Liver (tissue), 3 donors: ENCODE results near the gene GNB4.

ENCODE experiments used
- EGR1 ChIP-seq, 2 donors: IDR thresholded peaks; 2 replicates each; pipeline ENCODE4 v1.6.1; 2016 to 2018; ENCODE audit warnings: antibody characterized with exemption in 2 of 2, low read depth in 2 of 2
- FOXA1 ChIP-seq: IDR thresholded peaks from 2 replicates; pipeline ENCODE4 v1.6.1; 2016; ENCODE audit warnings: antibody characterized with exemption
- GABPA ChIP-seq, 2 donors: IDR thresholded peaks in 1 of 2; conservative IDR thresholded peaks in 1 of 2; 2 replicates each; pipeline ENCODE4 v1.6.1; 2016; ENCODE audit warnings: antibody characterized with exemption in 2 of 2, mild to moderate bottlenecking in 1 of 2, moderate library complexity in 1 of 2
- JUND ChIP-seq, 2 donors: IDR thresholded peaks; 2 replicates each; pipeline ENCODE4 v1.6.1; 2016; ENCODE audit warnings: antibody characterized with exemption in 2 of 2
- TF ChIP-seq, protein P1 (sequence below): fragments of 150-350 bp; IDR thresholded peaks from 2 replicates; pipeline ENCODE4 v1.5.1; 2017; ENCODE audit warnings: improper control_type of control experiment, low read depth, low read length; ENCODE audit not compliant: missing input control
- TF ChIP-seq, protein P2 (sequence below): IDR thresholded peaks from 2 replicates; pipeline ENCODE4 v1.6.1; 2016; ENCODE audit warnings: antibody characterized with exemption, mild to moderate bottlenecking
- TF ChIP-seq, protein P3 (sequence below): IDR thresholded peaks from 2 replicates; pipeline ENCODE4 v1.6.1; 2016; ENCODE audit warnings: antibody characterized with exemption
- TF ChIP-seq, protein P4 (sequence below): IDR thresholded peaks from 2 replicates; pipeline ENCODE4 v1.6.1; 2016; ENCODE audit warnings: antibody characterized with exemption
- donor health status: healthy.
- donor health status: healthy.

DNA sequence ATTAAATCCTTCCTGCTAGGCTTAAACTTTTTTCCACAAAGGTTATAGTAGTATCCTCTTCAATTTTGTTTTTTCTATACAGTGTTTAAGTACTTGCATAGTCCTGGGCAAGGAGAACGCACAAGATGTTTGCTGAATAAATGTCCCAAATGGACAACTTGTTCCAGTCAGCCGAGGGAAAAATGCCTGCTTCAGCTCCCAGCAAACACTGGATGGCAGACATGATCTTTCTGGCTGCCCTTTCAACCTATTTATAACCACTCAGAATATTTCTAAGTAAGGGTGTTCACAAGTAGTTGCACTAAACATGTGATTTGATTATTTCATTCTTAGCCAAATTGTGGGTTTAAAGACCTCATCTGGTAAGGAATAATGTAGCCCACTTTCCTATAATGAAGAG is 29.8 kb downstream of the GNB4 start:
- TF ChIP-seq, protein P1, sequence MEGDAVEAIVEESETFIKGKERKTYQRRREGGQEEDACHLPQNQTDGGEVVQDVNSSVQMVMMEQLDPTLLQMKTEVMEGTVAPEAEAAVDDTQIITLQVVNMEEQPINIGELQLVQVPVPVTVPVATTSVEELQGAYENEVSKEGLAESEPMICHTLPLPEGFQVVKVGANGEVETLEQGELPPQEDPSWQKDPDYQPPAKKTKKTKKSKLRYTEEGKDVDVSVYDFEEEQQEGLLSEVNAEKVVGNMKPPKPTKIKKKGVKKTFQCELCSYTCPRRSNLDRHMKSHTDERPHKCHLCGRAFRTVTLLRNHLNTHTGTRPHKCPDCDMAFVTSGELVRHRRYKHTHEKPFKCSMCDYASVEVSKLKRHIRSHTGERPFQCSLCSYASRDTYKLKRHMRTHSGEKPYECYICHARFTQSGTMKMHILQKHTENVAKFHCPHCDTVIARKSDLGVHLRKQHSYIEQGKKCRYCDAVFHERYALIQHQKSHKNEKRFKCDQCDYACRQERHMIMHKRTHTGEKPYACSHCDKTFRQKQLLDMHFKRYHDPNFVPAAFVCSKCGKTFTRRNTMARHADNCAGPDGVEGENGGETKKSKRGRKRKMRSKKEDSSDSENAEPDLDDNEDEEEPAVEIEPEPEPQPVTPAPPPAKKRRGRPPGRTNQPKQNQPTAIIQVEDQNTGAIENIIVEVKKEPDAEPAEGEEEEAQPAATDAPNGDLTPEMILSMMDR, result peak; percentile 37
- TF ChIP-seq, protein P2, sequence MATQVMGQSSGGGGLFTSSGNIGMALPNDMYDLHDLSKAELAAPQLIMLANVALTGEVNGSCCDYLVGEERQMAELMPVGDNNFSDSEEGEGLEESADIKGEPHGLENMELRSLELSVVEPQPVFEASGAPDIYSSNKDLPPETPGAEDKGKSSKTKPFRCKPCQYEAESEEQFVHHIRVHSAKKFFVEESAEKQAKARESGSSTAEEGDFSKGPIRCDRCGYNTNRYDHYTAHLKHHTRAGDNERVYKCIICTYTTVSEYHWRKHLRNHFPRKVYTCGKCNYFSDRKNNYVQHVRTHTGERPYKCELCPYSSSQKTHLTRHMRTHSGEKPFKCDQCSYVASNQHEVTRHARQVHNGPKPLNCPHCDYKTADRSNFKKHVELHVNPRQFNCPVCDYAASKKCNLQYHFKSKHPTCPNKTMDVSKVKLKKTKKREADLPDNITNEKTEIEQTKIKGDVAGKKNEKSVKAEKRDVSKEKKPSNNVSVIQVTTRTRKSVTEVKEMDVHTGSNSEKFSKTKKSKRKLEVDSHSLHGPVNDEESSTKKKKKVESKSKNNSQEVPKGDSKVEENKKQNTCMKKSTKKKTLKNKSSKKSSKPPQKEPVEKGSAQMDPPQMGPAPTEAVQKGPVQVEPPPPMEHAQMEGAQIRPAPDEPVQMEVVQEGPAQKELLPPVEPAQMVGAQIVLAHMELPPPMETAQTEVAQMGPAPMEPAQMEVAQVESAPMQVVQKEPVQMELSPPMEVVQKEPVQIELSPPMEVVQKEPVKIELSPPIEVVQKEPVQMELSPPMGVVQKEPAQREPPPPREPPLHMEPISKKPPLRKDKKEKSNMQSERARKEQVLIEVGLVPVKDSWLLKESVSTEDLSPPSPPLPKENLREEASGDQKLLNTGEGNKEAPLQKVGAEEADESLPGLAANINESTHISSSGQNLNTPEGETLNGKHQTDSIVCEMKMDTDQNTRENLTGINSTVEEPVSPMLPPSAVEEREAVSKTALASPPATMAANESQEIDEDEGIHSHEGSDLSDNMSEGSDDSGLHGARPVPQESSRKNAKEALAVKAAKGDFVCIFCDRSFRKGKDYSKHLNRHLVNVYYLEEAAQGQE, result no peak
- TF ChIP-seq JUND (IDR thresholded peaks at IDR 0.05) (no peak), GABPA (IDR thresholded peaks at IDR 0.05 in 1 of 2, conservative IDR thresholded peaks at IDR 0.05 in 1 of 2) (no peak), EGR1 (IDR thresholded peaks at IDR 0.05; ENCODE audit: low read depth in 2 of 2) (no peak), FOXA1 (no peak)
- TF ChIP-seq, protein P3, sequence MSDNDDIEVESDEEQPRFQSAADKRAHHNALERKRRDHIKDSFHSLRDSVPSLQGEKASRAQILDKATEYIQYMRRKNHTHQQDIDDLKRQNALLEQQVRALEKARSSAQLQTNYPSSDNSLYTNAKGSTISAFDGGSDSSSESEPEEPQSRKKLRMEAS, result no peak
- TF ChIP-seq, protein P4, sequence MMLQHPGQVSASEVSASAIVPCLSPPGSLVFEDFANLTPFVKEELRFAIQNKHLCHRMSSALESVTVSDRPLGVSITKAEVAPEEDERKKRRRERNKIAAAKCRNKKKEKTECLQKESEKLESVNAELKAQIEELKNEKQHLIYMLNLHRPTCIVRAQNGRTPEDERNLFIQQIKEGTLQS, result no peak
